ENCODE measurements around the gene PCBD1.
"Not testable (repeated sequence)": the region's sequence is repeated elsewhere in the genome, so short reads cannot be mapped to it uniquely, and the experiment has no call there.

PCBD1 gene

DNA sequence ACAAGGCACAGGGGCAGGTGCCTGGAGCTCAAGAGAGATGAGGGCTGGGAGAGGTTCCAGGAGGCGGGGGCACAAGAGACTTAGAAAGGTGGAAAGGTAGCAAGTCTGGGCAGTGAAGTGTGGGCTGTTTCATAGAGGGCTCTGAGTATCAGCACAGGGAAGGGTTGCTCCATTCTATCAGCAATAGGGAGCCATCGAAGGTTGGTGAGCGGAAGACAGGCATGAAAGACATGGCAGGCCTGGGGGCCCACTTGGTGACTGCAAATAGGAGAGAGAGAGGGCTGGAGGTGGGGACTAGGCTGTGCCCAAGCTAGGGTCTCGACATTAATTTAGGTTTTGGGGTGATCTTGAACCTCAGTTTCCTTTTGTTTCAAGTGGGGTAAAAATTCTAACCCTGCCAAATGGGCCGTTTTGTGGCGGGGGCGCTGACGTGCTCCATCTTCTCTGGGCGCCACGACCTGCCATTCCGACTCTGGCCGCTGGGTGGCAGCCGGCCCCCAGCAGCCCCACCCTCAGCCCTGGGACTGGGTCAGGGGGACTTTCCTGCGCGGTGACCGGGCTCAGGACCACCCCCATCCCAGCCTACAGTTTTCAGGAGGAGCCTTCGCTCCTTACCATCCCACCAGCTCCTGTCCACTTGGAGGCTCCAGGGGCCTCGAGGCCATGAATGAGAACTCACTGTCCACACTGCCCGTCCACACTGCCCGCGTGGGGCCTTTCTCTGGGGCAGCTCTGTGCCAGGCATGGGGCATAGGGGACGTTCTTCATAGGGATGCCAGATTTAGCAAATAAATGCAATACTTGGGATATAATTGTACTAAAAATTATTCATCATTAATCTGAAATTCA is 37.2 kb upstream of the PCBD1 start:
- TF ChIP-seq, protein P1, sequence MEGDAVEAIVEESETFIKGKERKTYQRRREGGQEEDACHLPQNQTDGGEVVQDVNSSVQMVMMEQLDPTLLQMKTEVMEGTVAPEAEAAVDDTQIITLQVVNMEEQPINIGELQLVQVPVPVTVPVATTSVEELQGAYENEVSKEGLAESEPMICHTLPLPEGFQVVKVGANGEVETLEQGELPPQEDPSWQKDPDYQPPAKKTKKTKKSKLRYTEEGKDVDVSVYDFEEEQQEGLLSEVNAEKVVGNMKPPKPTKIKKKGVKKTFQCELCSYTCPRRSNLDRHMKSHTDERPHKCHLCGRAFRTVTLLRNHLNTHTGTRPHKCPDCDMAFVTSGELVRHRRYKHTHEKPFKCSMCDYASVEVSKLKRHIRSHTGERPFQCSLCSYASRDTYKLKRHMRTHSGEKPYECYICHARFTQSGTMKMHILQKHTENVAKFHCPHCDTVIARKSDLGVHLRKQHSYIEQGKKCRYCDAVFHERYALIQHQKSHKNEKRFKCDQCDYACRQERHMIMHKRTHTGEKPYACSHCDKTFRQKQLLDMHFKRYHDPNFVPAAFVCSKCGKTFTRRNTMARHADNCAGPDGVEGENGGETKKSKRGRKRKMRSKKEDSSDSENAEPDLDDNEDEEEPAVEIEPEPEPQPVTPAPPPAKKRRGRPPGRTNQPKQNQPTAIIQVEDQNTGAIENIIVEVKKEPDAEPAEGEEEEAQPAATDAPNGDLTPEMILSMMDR (IDR thresholded peaks at IDR 0.05; ENCODE audit: insufficient read depth, missing control alignments) = peak; percentile 70
- DNase-seq (ENCODE audit: insufficient read length, low spot score) (no peak), FAIRE-seq (no peak)

DNA sequence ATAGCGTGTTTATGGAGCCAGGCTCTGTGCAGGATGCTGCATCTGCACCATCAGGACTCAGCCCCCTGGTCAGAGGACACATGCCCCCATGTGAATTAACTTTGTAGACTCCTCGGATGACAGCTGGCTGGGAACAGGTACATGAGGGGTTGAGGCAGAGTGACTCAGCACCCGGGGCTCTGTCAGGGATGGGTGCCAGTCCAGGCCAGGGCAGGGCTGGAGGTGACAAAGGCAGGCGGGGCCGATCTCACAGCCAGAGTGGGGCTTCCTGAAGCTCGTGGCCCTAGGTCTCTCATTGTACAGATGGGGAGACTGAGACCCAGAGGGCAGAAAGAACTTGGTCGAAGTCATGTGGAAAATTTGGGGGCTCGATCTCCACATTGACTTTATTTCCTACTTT is 35.3 kb upstream of the PCBD1 start:
- no peak for DNase-seq (ENCODE audit: insufficient read length, low spot score)
- no peak for FAIRE-seq
- TF ChIP-seq, protein P1 (IDR thresholded peaks at IDR 0.05; ENCODE audit: insufficient read depth, missing control alignments) = no peak

DNA sequence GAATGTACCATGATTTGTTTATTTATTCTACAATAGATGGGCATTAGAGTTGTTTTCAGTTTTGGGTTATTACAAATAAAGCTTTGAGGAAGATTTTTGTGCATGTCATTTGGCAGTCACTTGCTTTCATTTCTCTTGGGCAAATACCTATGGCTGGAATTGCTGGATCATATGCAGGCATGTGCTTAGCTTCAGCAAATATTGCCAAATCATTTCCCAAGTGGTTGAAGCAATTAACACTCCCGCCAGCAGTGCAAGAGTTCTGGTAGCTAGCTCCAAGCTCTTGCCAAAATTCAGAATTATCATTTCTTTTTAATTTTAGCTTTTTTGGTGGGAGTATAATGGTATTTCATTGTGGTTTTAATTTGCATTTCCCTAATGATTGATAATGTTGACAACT is 32.9 kb upstream of the PCBD1 start:
- TF ChIP-seq, protein P1 (IDR thresholded peaks at IDR 0.05; ENCODE audit: insufficient read depth, missing control alignments) = no peak
- no peak for FAIRE-seq

DNA sequence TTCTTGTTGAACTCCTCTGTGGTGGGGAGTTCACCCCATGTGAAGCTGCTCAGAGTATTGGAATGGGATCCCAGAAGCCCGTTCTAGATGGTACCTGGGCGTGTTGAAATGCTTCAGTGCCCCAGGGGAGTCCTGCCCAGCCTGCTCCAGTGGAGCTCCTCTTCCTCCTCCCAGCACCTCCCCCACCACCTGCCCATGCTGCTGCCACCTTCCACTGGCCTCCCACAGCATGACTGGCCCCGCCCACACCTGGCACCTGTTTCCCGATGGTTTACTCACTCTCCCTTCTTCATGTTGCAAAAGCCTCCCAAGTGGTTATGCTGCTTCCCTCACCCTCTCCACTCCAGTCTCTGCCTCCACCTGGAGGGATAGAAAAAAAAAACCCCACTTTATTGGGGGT is 32.2 kb upstream of the PCBD1 start:
- FAIRE-seq (no peak), DNase-seq (ENCODE audit: insufficient read length, low spot score) (no peak)
- TF ChIP-seq, protein P1 (IDR thresholded peaks at IDR 0.05; ENCODE audit: insufficient read depth, missing control alignments) = no peak

More for the DNA sequence above, 32.9 kb upstream of the PCBD1 start:
- DNase-seq (ENCODE audit: insufficient read length, low spot score) = no peak

DNA sequence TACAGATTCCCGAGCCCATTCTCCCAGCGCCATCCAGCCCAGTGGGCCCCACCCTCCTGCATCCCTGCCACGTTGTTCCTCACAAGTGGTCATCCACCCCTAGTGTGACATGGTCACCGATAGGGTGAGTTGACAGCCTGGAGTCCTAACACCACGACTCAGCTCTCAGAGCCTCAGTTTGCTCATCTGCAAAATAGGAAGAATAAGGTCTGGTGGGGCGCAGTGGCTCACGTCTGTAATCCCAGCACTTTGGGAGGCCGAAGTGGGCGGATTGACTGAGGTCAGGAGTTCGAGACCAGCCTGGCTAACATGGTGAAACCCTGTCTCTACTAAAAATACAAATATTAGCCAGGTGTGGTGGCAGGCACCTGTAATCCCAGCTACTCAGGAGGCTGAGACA is 31.5 kb upstream of the PCBD1 start:
- not testable (repeated sequence) for DNase-seq (ENCODE audit: insufficient read length, low spot score); FAIRE-seq

DNA sequence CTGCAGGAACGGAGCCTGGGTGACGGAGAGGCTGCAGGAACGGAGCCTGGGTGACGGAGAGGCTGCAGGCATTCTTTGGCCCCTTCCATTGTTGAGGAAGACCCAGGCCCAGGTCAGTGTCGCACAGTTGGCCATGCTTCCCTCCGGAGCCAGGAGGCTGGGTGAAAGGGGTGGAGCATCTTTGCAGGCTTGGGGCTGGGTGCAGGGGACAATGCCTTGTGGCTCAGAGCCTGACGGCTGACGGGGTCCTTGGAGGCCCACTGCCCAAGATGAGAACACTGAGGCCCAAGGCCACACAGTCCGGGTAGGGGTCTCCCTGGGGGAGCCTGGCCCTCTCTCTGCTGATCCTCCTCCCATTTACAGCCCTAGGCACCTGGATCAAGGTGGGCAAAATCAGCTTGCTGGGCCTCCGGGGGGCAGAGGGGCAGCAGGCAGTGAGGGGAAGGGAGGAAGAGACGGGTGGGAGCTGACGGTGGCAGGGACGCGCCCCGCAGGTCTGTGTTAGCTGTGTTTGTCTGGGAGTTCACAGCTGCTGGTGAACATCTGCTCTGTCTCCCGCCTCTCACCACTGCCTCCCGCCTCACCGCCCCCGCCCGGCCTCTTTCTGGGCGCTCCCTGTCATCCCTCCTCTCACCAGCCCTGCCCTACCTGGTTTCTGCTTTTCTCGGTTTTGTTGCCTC is 30.6 kb upstream of the PCBD1 start:
- TF ChIP-seq, protein P1 (IDR thresholded peaks at IDR 0.05; ENCODE audit: insufficient read depth, missing control alignments) = no peak
- no peak for DNase-seq (ENCODE audit: insufficient read length, low spot score)
- FAIRE-seq = no peak

DNA sequence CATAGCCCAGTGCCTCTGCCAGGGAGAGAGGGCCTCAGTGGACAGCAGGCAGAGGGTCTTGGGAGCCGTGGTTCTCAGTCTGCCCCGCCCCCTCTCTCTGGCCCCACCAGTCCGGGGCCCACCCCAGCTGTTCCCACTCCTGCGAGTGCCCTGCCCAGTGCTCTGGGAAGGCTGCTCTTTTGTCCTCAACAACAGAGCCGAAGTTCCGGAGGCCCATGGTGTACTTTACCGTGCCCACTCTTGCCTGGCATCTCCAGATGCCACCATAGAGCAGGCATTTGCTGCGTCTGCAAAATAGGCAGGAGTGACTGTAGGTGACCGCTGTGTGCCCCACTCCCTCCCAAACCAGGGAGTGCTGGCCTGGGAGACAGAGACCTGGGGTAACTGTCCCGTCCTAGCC is 29.3 kb upstream of the PCBD1 start:
- DNase-seq (ENCODE audit: insufficient read length, low spot score) = no peak
- TF ChIP-seq, protein P1 (IDR thresholded peaks at IDR 0.05; ENCODE audit: insufficient read depth, missing control alignments) = no peak
- FAIRE-seq = no peak

Measured in D721Med (cell line).